Mesendoderm (in vitro differentiated cells): Measurements from ENCODE around the gene RNLS.
A peak's percentile ranks its signal among the peaks of the same experiment; 100 is the strongest.

Experiments used
- DNase-seq: peaks from one replicate; pipeline ENCODE4 v3.0.0; 2013
- H2AK5ac ChIP-seq: 2 replicates; pipeline ENCODE4 v1.6.1; 2013; ENCODE audit warnings: low read length, inconsistent platforms
- H2BK120ac ChIP-seq: 2 replicates; pipeline ENCODE4 v1.6.1; 2013; ENCODE audit warnings: low read depth, mild to moderate bottlenecking, low read length, moderate library complexity, mixed read lengths
- H2BK15ac ChIP-seq: replicated peaks from 2 replicates; pipeline ENCODE4 v1.6.1; 2013; ENCODE audit warnings: low read depth, mild to moderate bottlenecking, moderate library complexity
- H2BK5ac ChIP-seq: 2 replicates; pipeline ENCODE4 v1.6.1; 2013; ENCODE audit warnings: low read length, inconsistent platforms
- H3K18ac ChIP-seq: 2 replicates; pipeline ENCODE4 v1.6.1; 2013; ENCODE audit warnings: mild to moderate bottlenecking, low read length, mixed read lengths
- H3K23ac ChIP-seq: one replicate; pipeline ENCODE4 v1.6.1; 2013; ENCODE audit warnings: low read length
- H3K27ac ChIP-seq: 2 replicates; pipeline ENCODE4 v1.5.1; 2013; ENCODE audit warnings: low read depth, mild to moderate bottlenecking, inconsistent platforms, low read length, moderate library complexity
- H3K27me3 ChIP-seq: 2 replicates; pipeline ENCODE4 v1.6.1; 2013; ENCODE audit warnings: low read length, control low read depth, mild to moderate bottlenecking, inconsistent platforms; ENCODE audit not compliant: insufficient read depth, poor library complexity
- H3K36me3 ChIP-seq: 2 replicates; pipeline ENCODE4 v1.6.1; 2013; ENCODE audit warnings: low read length, inconsistent platforms; ENCODE audit not compliant: control insufficient read depth, insufficient read depth
- H3K4ac ChIP-seq: one replicate; pipeline ENCODE4 v1.6.1; 2013; ENCODE audit warnings: low read depth, mild to moderate bottlenecking, low read length, moderate library complexity
- H3K4me1 ChIP-seq: 2 replicates; pipeline ENCODE4 v1.6.1; 2013; ENCODE audit warnings: low read depth, low read length, inconsistent platforms; ENCODE audit not compliant: control insufficient read depth
- H3K4me2 ChIP-seq: 2 replicates; pipeline ENCODE4 v1.6.1; 2013; ENCODE audit warnings: low read length
- H3K4me3 ChIP-seq: 2 replicates; pipeline ENCODE4 v1.5.1; 2013; ENCODE audit warnings: mild to moderate bottlenecking, low read length
- H3K56ac ChIP-seq: one replicate; pipeline ENCODE4 v1.6.1; 2013; ENCODE audit warnings: low read length
- H3K79me1 ChIP-seq: 2 replicates; pipeline ENCODE4 v1.6.1; 2013; ENCODE audit warnings: low read length, inconsistent platforms
- H3K79me2 ChIP-seq: 2 replicates; pipeline ENCODE4 v1.6.1; 2013; ENCODE audit warnings: mild to moderate bottlenecking, low read length; ENCODE audit not compliant: control insufficient read depth, insufficient read depth
- H3K9ac ChIP-seq: 2 replicates; pipeline ENCODE4 v1.6.1; 2013; ENCODE audit warnings: low read length, inconsistent platforms
- H4K5ac ChIP-seq: one replicate; pipeline ENCODE4 v1.6.1; 2013; ENCODE audit warnings: low read length
- H4K8ac ChIP-seq: one replicate; pipeline ENCODE4 v1.6.1; 2013; ENCODE audit warnings: low read depth, mild to moderate bottlenecking, control low read depth, low read length, moderate library complexity
- WGBS: extraction: QIAGEN DNeasy Blood & Tissue Kit; methylation state at CpG from one replicate; pipeline ENCODE4 v1.1.7; 2013; ENCODE audit warnings: low lambda C conversion rate, missing lambda C conversion rate; ENCODE audit not compliant: insufficient coverage; ENCODE audit errors: extremely low coverage; 5-methylcytosine and 5-hydroxymethylcytosine counted together

Gene RNLS

DNA sequence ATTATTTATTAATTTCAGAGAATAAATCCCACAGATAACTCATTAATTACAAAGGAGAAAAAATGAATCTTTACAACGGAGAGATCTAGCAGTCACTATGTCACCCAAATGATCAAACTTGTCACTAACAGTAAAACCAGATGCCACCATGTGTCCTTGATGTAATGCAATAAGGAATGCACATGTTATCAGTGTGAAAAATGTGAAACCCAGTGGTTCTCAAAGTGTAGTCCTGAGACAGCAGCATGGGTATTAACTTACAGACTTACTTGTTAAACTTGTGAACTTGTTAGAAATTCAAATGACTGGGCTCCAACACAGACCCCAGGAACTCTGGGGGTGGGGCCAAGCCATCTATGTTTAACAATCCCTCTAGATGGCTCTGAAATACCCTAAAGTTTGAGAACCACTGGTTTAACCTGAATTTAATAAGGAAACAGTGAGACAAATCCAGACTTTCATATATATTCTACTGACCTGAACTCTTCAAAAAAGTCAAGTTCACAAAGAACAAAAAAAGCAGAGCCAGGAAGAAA is 77.4 kb downstream of the RNLS start:
- Histone ChIP-seq H3K23ac (no peak overlapping the region), H3K27me3 (no peaks in the 10 kb centered on the region), H3K79me2 (no peaks in the 10 kb centered on the region), H3K4me1 (no peaks in the 10 kb centered on the region), H3K18ac (no peak overlapping the region), H3K79me1 (no peaks in the 10 kb centered on the region), H2BK5ac (no peak overlapping the region), H3K4me2 (no peak overlapping the region), H2BK15ac (no peak overlapping the region), H2BK120ac (no peak overlapping the region), H4K8ac (no peak overlapping the region), H3K4me3 (no peak overlapping the region), H3K56ac (no peak overlapping the region), H3K36me3 (no peaks in the 10 kb centered on the region), H3K4ac (no peak overlapping the region), H3K27ac (no peak overlapping the region), H4K5ac (no peak overlapping the region), H3K9ac (no peak overlapping the region), H2AK5ac (no peak overlapping the region)
- DNase-seq: peak; percentile 83
- WGBS: no CpG with 5 or more reads among the region's 1 CpG

DNA sequence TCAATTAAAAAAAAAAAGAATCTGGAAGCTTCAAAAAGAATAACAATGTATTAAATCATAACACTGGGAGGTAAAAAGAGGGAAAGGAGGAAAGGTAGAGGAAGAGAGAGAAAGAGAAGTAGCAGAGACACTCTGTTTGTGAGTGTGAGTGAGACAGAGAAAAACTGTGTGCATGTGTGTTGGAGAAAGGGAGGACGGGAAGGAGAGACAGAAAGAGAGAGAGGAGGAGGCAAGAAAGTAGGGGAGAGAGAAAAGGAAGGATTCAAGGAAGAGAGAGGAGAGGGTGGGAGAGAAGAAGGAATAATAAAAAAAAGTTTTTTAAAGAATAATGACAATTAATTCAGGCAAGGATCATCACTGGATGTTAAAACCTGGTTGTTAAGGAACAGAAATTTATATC is 77.9 kb downstream of the RNLS start:
- DNase-seq: no peak
- Histone ChIP-seq H4K5ac (no peak overlapping the region), H2BK5ac (no peak overlapping the region), H3K79me1 (no peaks in the 10 kb centered on the region), H3K79me2 (no peaks in the 10 kb centered on the region), H2BK120ac (no peak overlapping the region), H4K8ac (no peak overlapping the region), H3K4ac (no peak overlapping the region), H3K4me1 (no peaks in the 10 kb centered on the region), H3K18ac (no peak overlapping the region), H3K9ac (no peak overlapping the region), H2AK5ac (no peak overlapping the region), H3K27ac (no peak overlapping the region), H3K4me2 (no peak overlapping the region), H3K56ac (no peak overlapping the region), H3K27me3 (no peaks in the 10 kb centered on the region), H3K4me3 (no peak overlapping the region), H2BK15ac (no peak overlapping the region), H3K23ac (no peak overlapping the region), H3K36me3 (no peaks in the 10 kb centered on the region)
- no CpG with 5 or more reads among the region's 1 CpG for WGBS

DNA sequence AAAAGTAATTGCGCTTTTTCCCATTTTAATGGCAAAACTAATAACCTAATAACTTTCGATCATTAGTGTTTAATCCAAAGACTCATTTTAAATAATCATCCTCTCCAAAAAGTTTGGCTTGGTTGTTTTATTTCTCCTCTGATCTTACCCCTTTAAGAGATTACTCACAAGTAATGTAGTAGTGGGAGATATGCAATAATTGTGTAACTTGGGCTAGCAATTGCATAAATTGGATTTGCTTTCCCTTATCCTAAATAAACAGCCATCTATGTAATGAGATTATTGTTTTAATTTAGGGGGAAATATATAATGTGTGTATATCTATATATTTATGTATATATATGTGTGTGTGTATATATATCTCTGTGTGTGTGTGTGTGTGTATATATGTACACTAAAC is 82.5 kb downstream of the RNLS start:
- H4K5ac ChIP-seq: no peak overlapping the region
- no peak overlapping the region for H3K9ac ChIP-seq
- H2AK5ac ChIP-seq: no peak overlapping the region
- H3K4me2 ChIP-seq: no peak overlapping the region
- H3K79me2 ChIP-seq: no peaks in the 10 kb centered on the region
- no peak overlapping the region for H3K4ac ChIP-seq
- DNase-seq: no peak
- no peak overlapping the region for H2BK15ac ChIP-seq
- H3K23ac ChIP-seq: no peak overlapping the region
- H4K8ac ChIP-seq: no peak overlapping the region
- no peak overlapping the region for H3K18ac ChIP-seq
- H3K4me3 ChIP-seq: no peak overlapping the region
- no peak overlapping the region for H3K56ac ChIP-seq
- H3K27me3 ChIP-seq: no peaks in the 10 kb centered on the region
- no peak overlapping the region for H3K27ac ChIP-seq
- no peak overlapping the region for H2BK120ac ChIP-seq
- no CpG with 5 or more reads among the region's 2 CpGs for WGBS
- H3K36me3 ChIP-seq: no peaks in the 10 kb centered on the region
- no peak overlapping the region for H2BK5ac ChIP-seq
- no peaks in the 10 kb centered on the region for H3K79me1 ChIP-seq
- no peaks in the 10 kb centered on the region for H3K4me1 ChIP-seq

DNA sequence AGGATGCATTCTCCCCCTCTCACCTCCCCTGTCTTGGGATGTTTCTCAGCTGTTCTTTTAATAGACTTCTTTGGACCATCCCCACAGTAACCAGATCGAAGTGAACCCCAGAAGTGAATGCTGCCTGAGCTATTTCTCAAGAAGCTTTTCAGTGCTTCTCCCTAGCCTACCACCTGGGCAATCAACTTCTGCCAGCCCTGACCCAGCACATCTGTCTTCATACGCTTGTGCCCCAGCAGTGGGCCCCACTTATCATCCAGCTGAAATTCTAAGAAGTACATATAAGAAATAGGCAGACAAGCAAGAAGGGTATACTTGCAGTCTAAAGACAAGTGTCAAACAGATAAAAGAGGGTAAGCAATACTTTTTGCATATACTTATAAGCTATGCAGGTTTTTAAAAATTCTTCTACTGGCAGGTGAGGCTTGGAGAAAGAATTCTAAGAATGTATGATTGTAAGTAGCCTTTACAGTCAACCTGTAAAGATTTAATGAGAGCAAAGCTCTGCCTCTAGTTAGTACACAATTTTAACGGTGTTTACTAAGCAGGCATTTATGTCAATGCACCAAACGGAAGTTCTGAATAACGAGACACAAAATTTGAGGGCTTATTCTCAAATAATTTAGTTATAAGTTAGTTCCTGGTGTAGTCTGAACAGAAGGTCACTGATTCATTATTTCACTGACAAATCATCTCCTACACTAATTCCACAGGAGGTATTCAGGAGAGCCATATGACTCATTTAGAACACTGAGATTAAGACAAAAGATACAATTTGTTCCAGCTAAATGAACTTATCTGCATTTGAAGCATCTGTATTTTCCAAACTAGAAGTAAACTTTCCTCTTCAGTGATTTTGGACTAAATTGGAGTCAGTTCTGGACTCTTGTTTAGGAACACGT is 83.3 kb downstream of the RNLS start:
- H3K4ac ChIP-seq: no peak overlapping the region
- no peak overlapping the region for H3K23ac ChIP-seq
- H3K18ac ChIP-seq: no peak overlapping the region
- H3K9ac ChIP-seq: no peak overlapping the region
- H3K4me3 ChIP-seq: no peak overlapping the region
- H2BK120ac ChIP-seq: no peak overlapping the region
- H2BK15ac ChIP-seq: no peak overlapping the region
- H3K56ac ChIP-seq: no peak overlapping the region
- no peak for DNase-seq
- H4K8ac ChIP-seq: no peak overlapping the region
- H3K79me2 ChIP-seq: no peaks in the 10 kb centered on the region
- H3K4me1 ChIP-seq: no peaks in the 10 kb centered on the region
- no peak overlapping the region for H3K4me2 ChIP-seq
- H2BK5ac ChIP-seq: no peak overlapping the region
- H3K27ac ChIP-seq: no peak overlapping the region
- no peak overlapping the region for H2AK5ac ChIP-seq
- no peaks in the 10 kb centered on the region for H3K79me1 ChIP-seq
- WGBS: no CpG with 5 or more reads among the region's 6 CpGs
- no peaks in the 10 kb centered on the region for H3K27me3 ChIP-seq
- no peaks in the 10 kb centered on the region for H3K36me3 ChIP-seq
- H4K5ac ChIP-seq: no peak overlapping the region

DNA sequence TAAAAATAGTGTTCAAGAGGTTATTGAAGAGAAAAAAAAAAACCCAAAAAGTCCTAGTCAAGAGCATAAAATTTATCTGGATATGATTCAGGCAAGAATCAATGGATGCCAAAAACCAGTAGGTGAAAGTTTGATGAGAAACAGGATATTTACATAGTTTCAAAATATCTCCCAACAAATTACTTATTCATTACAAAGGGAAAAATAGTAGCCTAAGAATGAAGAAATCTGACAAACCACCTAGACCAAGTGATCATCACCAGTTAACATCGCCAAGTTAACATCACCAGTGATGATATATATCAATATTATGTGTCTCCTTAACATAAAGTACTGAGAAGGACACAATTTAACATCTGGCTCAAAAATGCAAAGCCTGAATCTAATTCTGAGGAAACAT is 85.2 kb downstream of the RNLS start:
- WGBS: no CpG with 5 or more reads among the region's 1 CpG
- no peak for DNase-seq
- H3K36me3 ChIP-seq: no peaks in the 10 kb centered on the region
- H3K79me2 ChIP-seq: no peaks in the 10 kb centered on the region
- H3K4ac ChIP-seq: no peak overlapping the region
- H2AK5ac ChIP-seq: no peak overlapping the region
- H4K8ac ChIP-seq: no peak overlapping the region
- H3K4me2 ChIP-seq: no peak overlapping the region
- H3K4me1 ChIP-seq: no peaks in the 10 kb centered on the region
- H2BK5ac ChIP-seq: no peak overlapping the region
- H3K4me3 ChIP-seq: no peak overlapping the region
- no peak overlapping the region for H3K23ac ChIP-seq
- no peaks in the 10 kb centered on the region for H3K27me3 ChIP-seq
- H2BK120ac ChIP-seq: no peak overlapping the region
- H4K5ac ChIP-seq: no peak overlapping the region
- H2BK15ac ChIP-seq: no peak overlapping the region
- no peak overlapping the region for H3K27ac ChIP-seq
- H3K79me1 ChIP-seq: no peaks in the 10 kb centered on the region
- H3K9ac ChIP-seq: no peak overlapping the region
- no peak overlapping the region for H3K18ac ChIP-seq
- H3K56ac ChIP-seq: no peak overlapping the region

DNA sequence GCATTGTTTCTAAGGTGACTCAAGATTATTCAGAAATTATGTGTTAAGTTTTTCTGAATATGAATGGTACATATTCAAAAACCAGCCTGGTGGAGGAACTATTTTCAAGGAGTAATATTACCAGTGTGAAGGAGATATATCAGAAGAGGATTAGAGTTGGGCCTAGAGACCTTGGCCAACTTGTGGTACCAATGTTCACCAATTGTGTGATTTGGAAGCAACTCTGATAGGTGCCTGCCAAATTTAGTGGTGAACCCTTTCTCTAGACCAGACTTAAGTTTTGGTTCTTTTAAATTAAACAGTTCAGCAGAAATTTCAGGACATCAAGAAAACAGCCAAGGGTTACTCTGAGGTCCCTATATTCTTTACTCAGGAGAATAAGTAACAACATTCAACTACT is 88.6 kb downstream of the RNLS start:
- no peak overlapping the region for H2AK5ac ChIP-seq

More for the DNA sequence above, 88.6 kb downstream of the RNLS start:
- Histone ChIP-seq H3K27ac (no peak overlapping the region), H3K27me3 (no peaks in the 10 kb centered on the region), H3K56ac (no peak overlapping the region), H3K23ac (no peak overlapping the region), H2BK15ac (no peak overlapping the region), H4K5ac (no peak overlapping the region), H3K4ac (no peak overlapping the region), H3K79me1 (no peaks in the 10 kb centered on the region), H4K8ac (no peak overlapping the region), H3K18ac (no peak overlapping the region), H3K79me2 (no peaks in the 10 kb centered on the region), H3K9ac (no peak overlapping the region), H3K4me3 (no peak overlapping the region), H2BK5ac (no peak overlapping the region), H3K4me1 (no peaks in the 10 kb centered on the region), H3K36me3 (no peaks in the 10 kb centered on the region), H2BK120ac (no peak overlapping the region), H3K4me2 (no peak overlapping the region)
- no peak for DNase-seq
